ENCODE measurements around the gene MICAL2. TPM values are rescaled to one million over a fixed set of nuclear protein-coding genes. Genes with fewer than 3 reads are reported as not detected.

The MICAL2 gene
- polyA plus RNA-seq, 2 of the 4 experiments (the other 2 are of a cell fraction) = 39.8 to 42.1 TPM

- no peak for DNase-seq (ENCODE audit: low read depth in 1 of 2, low spot score in 1 of 2)
- Histone ChIP-seq H3K4me2 (peak overlapping the region; percentile 50), H3K9me3 (no peaks in the 10 kb centered on the region), H3K4me3 (no peak overlapping the region), H3K4me1 (peaks cover 53% of the 10 kb centered on the region), H3K27ac (peak overlapping the region; percentile 72 to 90)
- WGBS (ENCODE audit: missing lambda C conversion rate) = 92% methylated on average over 6 of the region's 6 CpGs
- no peak for FAIRE-seq
- no peak for TF ChIP-seq MAFK (IDR thresholded peaks at IDR 0.05; ENCODE audit: partially characterized antibody)
- TF ChIP-seq EHF (CRISPR knock-in tag; IDR thresholded peaks at IDR 0.05) = no peak
- TF ChIP-seq EP300 (IDR thresholded peaks at IDR 0.05) = no peak
- TF ChIP-seq EHMT2 (IDR thresholded peaks at IDR 0.05; ENCODE audit: low read depth) = no peak
- no peak for TF ChIP-seq FOSB (CRISPR knock-in tag; IDR thresholded peaks at IDR 0.05)
- no peak for TF ChIP-seq USF2 (IDR thresholded peaks at IDR 0.05)
- TF ChIP-seq TFCP2L1 (CRISPR knock-in tag; IDR thresholded peaks at IDR 0.05) = no peak
- no peak for TF ChIP-seq CTCF (IDR thresholded peaks at IDR 0.05)
- no peak for TF ChIP-seq HMGXB4 (CRISPR knock-in tag; IDR thresholded peaks at IDR 0.05; ENCODE audit: borderline replicate concordance)
- no peak for TF ChIP-seq PHF8 (IDR thresholded peaks at IDR 0.05; ENCODE audit: borderline replicate concordance, low read depth)
- TF ChIP-seq RFX5 (IDR thresholded peaks at IDR 0.05) = no peak
- TF ChIP-seq ZC3H11A (IDR thresholded peaks at IDR 0.05) = no peak
- TF ChIP-seq CBX8 (IDR thresholded peaks at IDR 0.05) = no peak
- TF ChIP-seq ESRRA (IDR thresholded peaks at IDR 0.05; ENCODE audit: borderline replicate concordance, low read length) = no peak
- no peak for TF ChIP-seq KDM5A (IDR thresholded peaks at IDR 0.05)
- no peak for TF ChIP-seq ZFP36 (IDR thresholded peaks at IDR 0.05; ENCODE audit: borderline replicate concordance, partially characterized antibody)
- no peak for TF ChIP-seq KDM1A (IDR thresholded peaks at IDR 0.05; ENCODE audit: low read depth)
- ChIA-PET POLR2A (no interaction called here), CTCF (interaction anchor here (0.7 to 5.7 kb wide), 7 partner anchors 18 to 93 kb away, joined by 3 to 45 read pairs (median 3); no protein-coding TSS in a partner anchor)
- ATAC-seq = peak; percentile 9 to 25; a peak in 4 of 6 replicates
Measured at GRCh38 chr11:12160231-12160630, 49.8 kb downstream of the MICAL2 start.

- DNase-seq (ENCODE audit: low read depth in 1 of 2, low spot score in 1 of 2) = no peak
- Histone ChIP-seq H3K4me1 (peaks cover 58% of the 10 kb centered on the region), H3K27ac (peak overlapping the region; percentile 72 to 90; a peak in 4 of 6 replicates), H3K9me3 (no peaks in the 10 kb centered on the region), H3K4me3 (no peak overlapping the region), H3K4me2 (peak overlapping the region; percentile 50; the same call in 2 of the 3 replicates)
- ChIA-PET CTCF (interaction anchor here (0.7 to 5.7 kb wide), 7 partner anchors 17 to 113 kb away, joined by 3 to 45 read pairs (median 3); no protein-coding TSS in a partner anchor), POLR2A (no interaction called here)
- ATAC-seq = no peak
- 79% methylated on average over 12 of the region's 12 CpGs for WGBS (ENCODE audit: missing lambda C conversion rate)
- FAIRE-seq = no peak
- no peak for TF ChIP-seq USF2 (IDR thresholded peaks at IDR 0.05)
- TF ChIP-seq MAX (IDR thresholded peaks at IDR 0.05) = no peak
- TF ChIP-seq HOXA7 (CRISPR knock-in tag; IDR thresholded peaks at IDR 0.05) = no peak
- no peak for TF ChIP-seq CBX2 (IDR thresholded peaks at IDR 0.05; ENCODE audit: borderline replicate concordance, low read depth)
- TF ChIP-seq MAZ (IDR thresholded peaks at IDR 0.05; ENCODE audit: borderline replicate concordance, low read depth, low read length) = no peak
- no peak for TF ChIP-seq POLR2AphosphoS2 (conservative IDR thresholded peaks at IDR 0.05; ENCODE audit: low read length)
- TF ChIP-seq HMGXB4 (CRISPR knock-in tag; IDR thresholded peaks at IDR 0.05; ENCODE audit: borderline replicate concordance) = no peak
- TF ChIP-seq RCOR1 (IDR thresholded peaks at IDR 0.05; ENCODE audit: low read depth, low read length) = no peak
- no peak for TF ChIP-seq HES2 (IDR thresholded peaks at IDR 0.05)
- no peak for TF ChIP-seq POLR2A (IDR thresholded peaks at IDR 0.05; ENCODE audit: low read length)
- no peak for TF ChIP-seq KDM1A (IDR thresholded peaks at IDR 0.05; ENCODE audit: low read depth)
- no peak for TF ChIP-seq ZFP36 (IDR thresholded peaks at IDR 0.05; ENCODE audit: borderline replicate concordance, partially characterized antibody)
- no peak for TF ChIP-seq RFX5 (IDR thresholded peaks at IDR 0.05)
- TF ChIP-seq TFCP2L1 (CRISPR knock-in tag; IDR thresholded peaks at IDR 0.05) = no peak
- no peak for TF ChIP-seq EHMT2 (IDR thresholded peaks at IDR 0.05; ENCODE audit: low read depth)
Measured at GRCh38 chr11:12160680-12161079, 50.3 kb downstream of the MICAL2 start.

All from A549 (cell line).